Type B pancreatic cell (in vitro differentiated cells): ENCODE measurements around the gene AVPR2. TPM values are rescaled to one million over a fixed set of nuclear protein-coding genes. Genes with fewer than 3 reads are reported as not detected.

Experiments
- DNase-seq: peaks from one replicate; pipeline ENCODE4 v3.0.0; 2021; ENCODE audit warnings: mixed read lengths; ENCODE audit not compliant: unreplicated experiment; ENCODE audit errors: extremely low spot score
- H3K27ac Mint-ChIP-seq: 2 replicates; pipeline ENCODE4 v1.8.0; 2021; ENCODE audit warnings: mild to moderate bottlenecking, mixed read lengths
- H3K27me3 Mint-ChIP-seq: 2 replicates; pipeline ENCODE4 v1.8.0; 2021; ENCODE audit warnings: mixed read lengths
- H3K36me3 Mint-ChIP-seq: 2 replicates; pipeline ENCODE4 v1.8.0; 2021; ENCODE audit warnings: mixed read lengths
- H3K4me1 Mint-ChIP-seq: one replicate; pipeline ENCODE4 v1.8.0; 2021; ENCODE audit warnings: mixed read lengths; ENCODE audit not compliant: unreplicated experiment
- H3K4me3 Mint-ChIP-seq: 2 replicates; pipeline ENCODE4 v1.8.0; 2021; ENCODE audit warnings: mild to moderate bottlenecking, mixed read lengths
- H3K9me3 Mint-ChIP-seq: 2 replicates; pipeline ENCODE4 v1.8.0; 2021; ENCODE audit warnings: mixed read lengths
- CTCF ChIP-seq: fragments of 200-600 bp; sonication (generic); conservative IDR thresholded peaks from 2 replicates; pipeline ENCODE4 v1.5.0; 2021; ENCODE audit warnings: antibody characterized with exemption, mild to moderate bottlenecking
- total RNA-seq: library from RNA; stranded (reverse); gene quantifications from 2 replicates; pipeline ENCODE4 v1.2.1, GENCODE V29; 2021; ENCODE audit warnings: low replicate concordance

AVPR2 gene
- total RNA-seq, 1 donor from 2014 or later: not detected

- no peak for TF ChIP-seq CTCF
- peaks cover 34% of the 10 kb centered on the region for H3K27me3 Mint-ChIP-seq
- no peaks in the 10 kb centered on the region for H3K36me3 Mint-ChIP-seq
- no peaks in the 10 kb centered on the region for H3K9me3 Mint-ChIP-seq
- peaks cover 5% of the 10 kb centered on the region for H3K4me1 Mint-ChIP-seq
- H3K27ac Mint-ChIP-seq: no peak overlapping the region
- DNase-seq: no peak
- no peak overlapping the region for H3K4me3 Mint-ChIP-seq
Measured at GRCh38 chrX:153880440-153880815, 24.0 kb upstream of the AVPR2 start.

DNA sequence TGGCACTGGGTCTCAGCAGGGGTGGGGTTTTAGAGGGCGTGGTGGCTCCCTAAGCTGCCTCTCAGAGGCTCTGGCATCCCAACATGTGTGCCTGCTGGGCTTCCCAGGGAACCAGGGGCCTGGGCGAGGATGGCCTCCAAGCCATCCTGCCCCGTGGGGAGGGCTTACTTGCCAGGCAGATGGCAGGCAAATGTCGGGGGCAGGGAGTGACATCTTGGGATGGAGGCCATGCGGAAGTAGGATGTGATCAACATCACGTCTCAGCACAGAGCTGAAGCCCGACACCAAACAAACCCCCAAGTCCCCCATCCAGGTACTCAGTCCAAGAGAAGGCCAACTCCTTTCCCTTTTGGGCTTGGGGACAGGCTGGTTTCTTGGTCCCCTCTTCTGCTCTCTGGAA, 23.2 kb upstream of the AVPR2 start:
- Mint-ChIP-seq H3K27me3 (peaks cover 31% of the 10 kb centered on the region), H3K4me3 (no peak overlapping the region), H3K9me3 (no peaks in the 10 kb centered on the region), H3K4me1 (peaks cover 5% of the 10 kb centered on the region), H3K27ac (no peak overlapping the region), H3K36me3 (no peaks in the 10 kb centered on the region)
- no peak for TF ChIP-seq CTCF
- no peak for DNase-seq

DNA sequence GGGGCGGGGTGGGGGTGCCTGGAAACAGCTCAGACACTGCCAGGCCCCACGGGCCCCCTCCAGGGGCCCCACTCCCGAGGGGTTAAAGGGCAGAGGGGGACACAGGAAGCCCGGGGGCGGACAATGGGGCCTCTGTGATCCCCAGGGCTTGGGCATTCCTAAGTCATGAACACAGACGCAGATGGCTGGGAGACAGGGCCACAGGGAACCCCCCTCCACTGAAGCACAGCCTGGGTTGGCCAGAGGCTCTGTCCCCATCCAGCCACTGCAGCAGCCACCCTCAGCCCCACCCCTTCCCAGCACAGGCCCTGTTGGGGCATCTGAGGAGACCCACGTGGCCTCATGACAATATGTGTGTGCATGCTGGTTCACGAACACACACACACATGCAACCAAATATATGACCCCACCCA, 22.4 kb upstream of the AVPR2 start:
- Mint-ChIP-seq H3K4me1 (peaks cover 5% of the 10 kb centered on the region), H3K27me3 (peaks cover 32% of the 10 kb centered on the region)

DNA sequence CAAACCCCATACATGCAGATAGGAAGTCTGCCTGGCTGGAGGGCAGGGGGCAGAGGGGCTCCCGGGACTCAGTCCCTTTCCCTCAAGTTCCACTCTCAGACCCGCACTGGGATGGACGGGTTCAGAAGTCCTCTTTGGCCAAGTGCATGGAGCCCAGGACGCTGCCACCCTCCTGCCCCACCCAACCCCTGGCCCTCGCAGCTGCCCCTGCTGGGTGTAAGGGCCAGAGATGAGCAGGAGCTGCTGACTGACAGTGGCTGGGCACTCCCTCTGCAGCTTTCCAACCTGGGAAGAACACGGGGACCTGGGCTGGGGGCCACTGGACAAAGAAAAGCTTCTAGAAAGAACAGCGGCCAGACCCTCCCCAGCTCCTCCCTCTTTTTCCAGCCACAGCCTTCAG, 21.9 kb upstream of the AVPR2 start:
- peaks cover 37% of the 10 kb centered on the region for H3K27me3 Mint-ChIP-seq
- DNase-seq: no peak
- no peak overlapping the region for H3K27ac Mint-ChIP-seq
- no peaks in the 10 kb centered on the region for H3K9me3 Mint-ChIP-seq
- H3K4me1 Mint-ChIP-seq: peaks cover 5% of the 10 kb centered on the region
- TF ChIP-seq CTCF: no peak
- H3K36me3 Mint-ChIP-seq: no peaks in the 10 kb centered on the region
- H3K4me3 Mint-ChIP-seq: no peak overlapping the region

More for the DNA sequence above, 22.4 kb upstream of the AVPR2 start:
- Mint-ChIP-seq H3K36me3 (no peaks in the 10 kb centered on the region), H3K4me3 (no peak overlapping the region), H3K9me3 (no peaks in the 10 kb centered on the region), H3K27ac (no peak overlapping the region)
- no peak for TF ChIP-seq CTCF
- no peak for DNase-seq

DNA sequence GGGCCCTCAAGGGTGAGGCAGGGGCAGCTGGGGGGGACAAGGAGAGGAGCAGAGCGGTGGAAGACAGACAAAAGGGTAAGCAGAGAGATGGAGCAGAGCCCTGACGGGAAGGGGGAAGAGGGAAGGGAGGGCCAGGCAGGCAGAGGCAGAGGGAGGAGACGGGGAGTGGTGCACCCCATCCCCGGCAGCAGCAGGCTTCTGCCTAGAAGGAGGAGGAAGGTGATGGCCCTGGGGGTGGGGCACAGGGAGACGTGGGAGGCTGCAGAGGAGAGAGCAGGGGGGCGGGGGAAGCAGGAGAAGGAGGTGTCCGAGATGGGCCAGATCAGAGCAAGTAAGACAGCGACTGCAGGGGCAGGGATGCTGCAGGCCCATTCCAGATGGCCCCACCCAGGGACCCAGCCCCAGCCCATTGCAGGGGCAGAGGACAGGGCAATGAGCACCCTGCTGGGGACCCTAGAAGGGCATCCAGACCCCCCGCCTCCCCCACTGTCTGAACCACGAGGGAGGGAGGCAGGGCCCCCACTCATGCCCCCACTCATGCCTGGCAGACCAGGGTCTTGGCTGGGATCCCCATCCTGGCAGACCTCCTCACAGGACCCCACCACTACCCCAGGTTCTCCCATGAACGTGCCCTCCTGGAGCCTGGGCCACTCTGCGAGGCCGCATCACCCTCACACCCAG, 21.2 kb upstream of the AVPR2 start:
- H3K4me3 Mint-ChIP-seq: no peak overlapping the region
- H3K9me3 Mint-ChIP-seq: no peaks in the 10 kb centered on the region
- DNase-seq: no peak
- H3K27ac Mint-ChIP-seq: no peak overlapping the region
- peaks cover 39% of the 10 kb centered on the region for H3K27me3 Mint-ChIP-seq
- no peak for TF ChIP-seq CTCF
- peaks cover 1% of the 10 kb centered on the region for H3K4me1 Mint-ChIP-seq
- no peaks in the 10 kb centered on the region for H3K36me3 Mint-ChIP-seq
